Neural crest cell (in vitro differentiated cells): ENCODE results near the gene PRICKLE2. TPM values are rescaled to one million over a fixed set of nuclear protein-coding genes. Genes with fewer than 3 reads are reported as not detected.

Source experiments
- DNase-seq: peaks from one replicate; pipeline ENCODE4 v3.0.0; 2021; ENCODE audit warnings: low read depth, mixed read lengths, low spot score
- H3K27ac Mint-ChIP-seq: one replicate; pipeline ENCODE4 v1.8.0; 2021; ENCODE audit warnings: mild to moderate bottlenecking, mixed read lengths; ENCODE audit not compliant: unreplicated experiment
- H3K27me3 Mint-ChIP-seq: 2 replicates; pipeline ENCODE4 v1.8.0; 2021; ENCODE audit warnings: low read depth, mild to moderate bottlenecking, mixed read lengths
- H3K36me3 Mint-ChIP-seq: 2 replicates; pipeline ENCODE4 v1.8.0; 2021; ENCODE audit warnings: low read depth, mild to moderate bottlenecking, mixed read lengths
- H3K4me1 Mint-ChIP-seq: 2 replicates; pipeline ENCODE4 v1.8.0; 2021; ENCODE audit warnings: mixed read lengths
- H3K4me3 Mint-ChIP-seq: one replicate; pipeline ENCODE4 v1.8.0; 2021; ENCODE audit warnings: mild to moderate bottlenecking, mixed read lengths
- H3K9me3 Mint-ChIP-seq: 2 replicates; pipeline ENCODE4 v1.8.0; 2021; ENCODE audit warnings: mixed read lengths
- total RNA-seq: library from RNA; stranded (reverse); gene quantifications from 2 replicates; pipeline ENCODE4 v1.2.1, GENCODE V29; 2021
- TF ChIP-seq, protein P1 (sequence below): fragments of 200-600 bp; sonication (generic); conservative IDR thresholded peaks from 2 replicates; pipeline ENCODE4 v1.5.0; 2021; ENCODE audit warnings: antibody characterized with exemption, mild to moderate bottlenecking

Gene PRICKLE2
- total RNA-seq, 1 donor from 2014 or later = 11.8 TPM

DNA sequence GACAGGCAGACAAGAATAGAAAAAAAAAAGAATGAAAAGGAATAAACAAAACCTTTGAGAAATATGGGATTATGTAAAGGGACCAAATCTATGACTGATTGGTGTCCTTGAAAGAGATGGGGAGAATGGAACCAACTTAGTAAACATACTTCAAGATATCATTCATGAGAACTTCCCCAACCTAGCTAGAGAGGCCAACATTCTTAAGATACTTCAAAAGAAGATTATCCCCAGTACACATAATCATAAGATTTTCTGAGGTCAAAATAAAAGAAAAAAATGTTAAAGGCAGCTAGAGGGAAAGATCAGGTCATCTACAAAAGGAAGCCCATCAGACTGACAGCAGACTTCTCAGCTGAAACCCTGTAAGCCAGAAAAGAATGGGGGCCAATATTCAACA lies 110.6 kb downstream of the PRICKLE2 start:
- Mint-ChIP-seq H3K9me3 (peaks cover 19% of the 10 kb centered on the region), H3K36me3 (peaks cover 28% of the 10 kb centered on the region), H3K4me3 (no peak overlapping the region), H3K27ac (no peak overlapping the region), H3K27me3 (no peaks in the 10 kb centered on the region), H3K4me1 (peaks cover 33% of the 10 kb centered on the region)
- TF ChIP-seq, protein P1, sequence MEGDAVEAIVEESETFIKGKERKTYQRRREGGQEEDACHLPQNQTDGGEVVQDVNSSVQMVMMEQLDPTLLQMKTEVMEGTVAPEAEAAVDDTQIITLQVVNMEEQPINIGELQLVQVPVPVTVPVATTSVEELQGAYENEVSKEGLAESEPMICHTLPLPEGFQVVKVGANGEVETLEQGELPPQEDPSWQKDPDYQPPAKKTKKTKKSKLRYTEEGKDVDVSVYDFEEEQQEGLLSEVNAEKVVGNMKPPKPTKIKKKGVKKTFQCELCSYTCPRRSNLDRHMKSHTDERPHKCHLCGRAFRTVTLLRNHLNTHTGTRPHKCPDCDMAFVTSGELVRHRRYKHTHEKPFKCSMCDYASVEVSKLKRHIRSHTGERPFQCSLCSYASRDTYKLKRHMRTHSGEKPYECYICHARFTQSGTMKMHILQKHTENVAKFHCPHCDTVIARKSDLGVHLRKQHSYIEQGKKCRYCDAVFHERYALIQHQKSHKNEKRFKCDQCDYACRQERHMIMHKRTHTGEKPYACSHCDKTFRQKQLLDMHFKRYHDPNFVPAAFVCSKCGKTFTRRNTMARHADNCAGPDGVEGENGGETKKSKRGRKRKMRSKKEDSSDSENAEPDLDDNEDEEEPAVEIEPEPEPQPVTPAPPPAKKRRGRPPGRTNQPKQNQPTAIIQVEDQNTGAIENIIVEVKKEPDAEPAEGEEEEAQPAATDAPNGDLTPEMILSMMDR = no peak
- DNase-seq = no peak

GRCh38 chr3:64111872-64112271 lies 113.4 kb downstream of the PRICKLE2 start:
- H3K4me1 Mint-ChIP-seq = peaks cover 61% of the 10 kb centered on the region
- no peak overlapping the region for H3K4me3 Mint-ChIP-seq
- H3K27ac Mint-ChIP-seq = no peak overlapping the region
- H3K9me3 Mint-ChIP-seq = peaks cover 14% of the 10 kb centered on the region
- no peak for DNase-seq
- no peaks in the 10 kb centered on the region for H3K27me3 Mint-ChIP-seq
- TF ChIP-seq, protein P1 = peak; percentile 19
- peaks cover 17% of the 10 kb centered on the region for H3K36me3 Mint-ChIP-seq

DNA sequence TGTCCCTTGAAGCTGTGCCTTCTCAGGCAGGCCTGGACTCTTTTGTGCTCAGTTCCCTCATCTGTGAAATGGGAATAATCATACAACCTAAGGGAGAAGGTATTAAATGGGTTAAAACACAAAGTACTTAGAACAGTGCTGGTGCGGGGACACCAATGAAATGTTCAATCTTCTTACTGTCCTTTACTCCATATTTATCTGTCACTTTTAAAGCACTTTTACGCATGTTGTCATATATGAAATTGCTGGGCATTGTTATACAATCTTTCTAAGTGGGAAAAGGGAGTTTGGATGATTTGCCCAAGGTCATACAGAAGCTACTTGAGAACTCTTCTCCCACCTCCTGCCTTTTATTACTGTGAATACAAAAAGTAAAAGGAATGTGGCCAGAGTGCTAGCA lies 114.2 kb downstream of the PRICKLE2 start:
- H3K27me3 Mint-ChIP-seq = no peaks in the 10 kb centered on the region
- TF ChIP-seq, protein P1 = no peak
- H3K27ac Mint-ChIP-seq = peak overlapping the region; percentile 52
- DNase-seq = no peak
- H3K36me3 Mint-ChIP-seq = peaks cover 17% of the 10 kb centered on the region
- no peak overlapping the region for H3K4me3 Mint-ChIP-seq
- H3K9me3 Mint-ChIP-seq = peaks cover 14% of the 10 kb centered on the region
- peaks cover 69% of the 10 kb centered on the region for H3K4me1 Mint-ChIP-seq

DNA sequence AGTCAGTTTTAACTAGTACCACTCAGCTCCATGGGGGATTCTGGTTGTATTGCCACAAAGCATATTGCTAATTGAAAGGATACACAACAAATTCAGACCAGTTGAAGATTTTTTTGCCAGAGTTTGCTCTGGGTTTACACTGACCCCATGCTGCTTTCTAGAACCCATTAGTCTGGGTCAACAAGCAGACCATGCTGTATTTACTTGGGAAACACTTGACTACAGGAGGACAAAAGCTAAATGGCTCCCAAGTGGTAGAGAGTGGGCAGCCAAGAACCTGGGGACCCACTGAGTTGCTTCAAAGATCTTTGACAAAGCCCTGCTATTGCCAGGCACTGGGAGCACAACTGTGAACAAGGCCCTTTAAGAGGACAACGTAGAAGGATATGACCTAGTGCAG lies 115.2 kb downstream of the PRICKLE2 start:
- TF ChIP-seq, protein P1 = no peak

GRCh38 chr3:64109438-64109837 lies 115.8 kb downstream of the PRICKLE2 start:
- DNase-seq = peak; percentile 58
- H3K27me3 Mint-ChIP-seq = no peaks in the 10 kb centered on the region
- H3K9me3 Mint-ChIP-seq = peaks cover 3% of the 10 kb centered on the region
- H3K4me1 Mint-ChIP-seq = peaks cover 69% of the 10 kb centered on the region
- H3K4me3 Mint-ChIP-seq = peak overlapping the region; percentile 72
- peak overlapping the region; percentile 97 for H3K27ac Mint-ChIP-seq
- peaks cover 6% of the 10 kb centered on the region for H3K36me3 Mint-ChIP-seq
- TF ChIP-seq, protein P1 = no peak

More for the DNA sequence above, 115.2 kb downstream of the PRICKLE2 start:
- H3K27me3 Mint-ChIP-seq = no peaks in the 10 kb centered on the region
- peak overlapping the region; percentile 97 for H3K27ac Mint-ChIP-seq
- no peak for DNase-seq
- peaks cover 6% of the 10 kb centered on the region for H3K9me3 Mint-ChIP-seq
- H3K36me3 Mint-ChIP-seq = peaks cover 9% of the 10 kb centered on the region
- peak overlapping the region; percentile 72 for H3K4me3 Mint-ChIP-seq
- peaks cover 71% of the 10 kb centered on the region for H3K4me1 Mint-ChIP-seq
